IMR-90 (cell line): ENCODE data around the gene ZNF575.

Source experiments
- CEBPB ChIP-seq: IDR thresholded peaks from 2 replicates; pipeline ENCODE4 v1.6.1; 2012; ENCODE audit warnings: low read depth, low read length, improper control_type of control experiment
- POLR2A ChIP-seq: IDR thresholded peaks from 2 replicates; pipeline ENCODE4 v1.6.1; 2012; ENCODE audit warnings: mild to moderate bottlenecking, low read depth, low read length
- TF ChIP-seq, protein P1 (sequence below): conservative IDR thresholded peaks from 2 replicates; pipeline ENCODE4 v1.5.1; 2012; ENCODE audit warnings: mild to moderate bottlenecking, low read depth, low read length, improper control_type of control experiment
- TF ChIP-seq, protein P2 (sequence below): fragments of 150-350 bp; IDR thresholded peaks from 2 replicates; pipeline ENCODE4 v1.6.1; 2017; ENCODE audit warnings: mild to moderate bottlenecking, antibody characterized with exemption, low read length, low read depth

GRCh38 chr19:43562698-43563241 is 29.8 kb downstream of the ZNF575 start:
- no peak for TF ChIP-seq POLR2A
- TF ChIP-seq, protein P1, sequence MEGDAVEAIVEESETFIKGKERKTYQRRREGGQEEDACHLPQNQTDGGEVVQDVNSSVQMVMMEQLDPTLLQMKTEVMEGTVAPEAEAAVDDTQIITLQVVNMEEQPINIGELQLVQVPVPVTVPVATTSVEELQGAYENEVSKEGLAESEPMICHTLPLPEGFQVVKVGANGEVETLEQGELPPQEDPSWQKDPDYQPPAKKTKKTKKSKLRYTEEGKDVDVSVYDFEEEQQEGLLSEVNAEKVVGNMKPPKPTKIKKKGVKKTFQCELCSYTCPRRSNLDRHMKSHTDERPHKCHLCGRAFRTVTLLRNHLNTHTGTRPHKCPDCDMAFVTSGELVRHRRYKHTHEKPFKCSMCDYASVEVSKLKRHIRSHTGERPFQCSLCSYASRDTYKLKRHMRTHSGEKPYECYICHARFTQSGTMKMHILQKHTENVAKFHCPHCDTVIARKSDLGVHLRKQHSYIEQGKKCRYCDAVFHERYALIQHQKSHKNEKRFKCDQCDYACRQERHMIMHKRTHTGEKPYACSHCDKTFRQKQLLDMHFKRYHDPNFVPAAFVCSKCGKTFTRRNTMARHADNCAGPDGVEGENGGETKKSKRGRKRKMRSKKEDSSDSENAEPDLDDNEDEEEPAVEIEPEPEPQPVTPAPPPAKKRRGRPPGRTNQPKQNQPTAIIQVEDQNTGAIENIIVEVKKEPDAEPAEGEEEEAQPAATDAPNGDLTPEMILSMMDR = no peak
- no peak for TF ChIP-seq CEBPB
- TF ChIP-seq, protein P2, sequence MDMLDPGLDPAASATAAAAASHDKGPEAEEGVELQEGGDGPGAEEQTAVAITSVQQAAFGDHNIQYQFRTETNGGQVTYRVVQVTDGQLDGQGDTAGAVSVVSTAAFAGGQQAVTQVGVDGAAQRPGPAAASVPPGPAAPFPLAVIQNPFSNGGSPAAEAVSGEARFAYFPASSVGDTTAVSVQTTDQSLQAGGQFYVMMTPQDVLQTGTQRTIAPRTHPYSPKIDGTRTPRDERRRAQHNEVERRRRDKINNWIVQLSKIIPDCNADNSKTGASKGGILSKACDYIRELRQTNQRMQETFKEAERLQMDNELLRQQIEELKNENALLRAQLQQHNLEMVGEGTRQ = no peak
